Measurements from ENCODE around the gene TTC39B.

TTC39B gene

GRCh38 chr9:15231788-15232635 is 75.0 kb downstream of the TTC39B start:
- peak; percentile 34 for DNase-seq (ENCODE audit: insufficient read length, low spot score)
- peak; percentile 56 for FAIRE-seq

- FAIRE-seq (no peak), DNase-seq (ENCODE audit: insufficient read length, low spot score) (no peak)
Measured at GRCh38 chr9:15229409-15229808, 77.6 kb downstream of the TTC39B start.

GRCh38 chr9:15227491-15227890 is 79.5 kb downstream of the TTC39B start:
- FAIRE-seq (no peak), DNase-seq (ENCODE audit: insufficient read length, low spot score) (no peak)

GRCh38 chr9:15225564-15226126 is 81.4 kb downstream of the TTC39B start:
- FAIRE-seq, result no peak
- DNase-seq (ENCODE audit: insufficient read length, low spot score), result no peak

GRCh38 chr9:15222313-15222712 is 84.7 kb downstream of the TTC39B start:
- no peak for FAIRE-seq
- DNase-seq (ENCODE audit: insufficient read length, low spot score), result no peak

- DNase-seq (ENCODE audit: insufficient read length, low spot score) (no peak), FAIRE-seq (no peak)
Measured at GRCh38 chr9:15221746-15222145, 85.3 kb downstream of the TTC39B start.

- DNase-seq (ENCODE audit: insufficient read length, low spot score) (no peak), FAIRE-seq (no peak)
Measured at GRCh38 chr9:15220658-15221318, 86.2 kb downstream of the TTC39B start.

GRCh38 chr9:15219546-15219945 is 87.5 kb downstream of the TTC39B start:
- DNase-seq (ENCODE audit: insufficient read length, low spot score) (no peak), FAIRE-seq (no peak)

GRCh38 chr9:15218994-15219393 is 88.0 kb downstream of the TTC39B start:
- no peak for DNase-seq (ENCODE audit: insufficient read length, low spot score)
- FAIRE-seq, result no peak

- no peak for FAIRE-seq
Measured at GRCh38 chr9:15213249-15213648, 93.8 kb downstream of the TTC39B start.

GRCh38 chr9:15211815-15212495 is 95.1 kb downstream of the TTC39B start:
- DNase-seq (ENCODE audit: insufficient read length, low spot score), result no peak
- FAIRE-seq, result peak; percentile 14

More at GRCh38 chr9:15213249-15213648, 93.8 kb downstream of the TTC39B start:
- no peak for DNase-seq (ENCODE audit: insufficient read length, low spot score)

GRCh38 chr9:15211160-15211814 is 95.7 kb downstream of the TTC39B start:
- FAIRE-seq, result peak; percentile 94
- DNase-seq (ENCODE audit: insufficient read length, low spot score), result peak; percentile 24

- FAIRE-seq, result no peak
Measured at GRCh38 chr9:15206903-15207696, 99.9 kb downstream of the TTC39B start.

GRCh38 chr9:15205632-15206420 is 101.2 kb downstream of the TTC39B start:
- DNase-seq (ENCODE audit: insufficient read length, low spot score) (no peak), FAIRE-seq (no peak)

More at GRCh38 chr9:15206903-15207696, 99.9 kb downstream of the TTC39B start:
- no peak for DNase-seq (ENCODE audit: insufficient read length, low spot score)

- DNase-seq (ENCODE audit: insufficient read length, low spot score) (no peak), FAIRE-seq (no peak)
Measured at GRCh38 chr9:15203581-15203980, 103.4 kb downstream of the TTC39B start.

GRCh38 chr9:15200111-15200510 is 106.9 kb downstream of the TTC39B start:
- FAIRE-seq, result no peak

GRCh38 chr9:15192856-15193255 is 114.2 kb downstream of the TTC39B start:
- DNase-seq (ENCODE audit: insufficient read length, low spot score), result no peak
- FAIRE-seq, result no peak

More at GRCh38 chr9:15200111-15200510, 106.9 kb downstream of the TTC39B start:
- no peak for DNase-seq (ENCODE audit: insufficient read length, low spot score)

GRCh38 chr9:15191378-15191777 is 115.6 kb downstream of the TTC39B start:
- no peak for FAIRE-seq
- DNase-seq (ENCODE audit: insufficient read length, low spot score), result no peak

- no peak for DNase-seq (ENCODE audit: insufficient read length, low spot score)
- FAIRE-seq, result no peak
Measured at GRCh38 chr9:15189481-15189880, 117.5 kb downstream of the TTC39B start.

All from GM19239 (cell line).